NCI-H2107 treated with DMSO at 0.1 percent for 48 hours (cell line): Measurements from ENCODE around the gene CITED4.

ENCODE experiments used
- DNase-seq: peaks from one replicate; lab custom pipeline; 2025; ENCODE audit not compliant: unreplicated experiment; lab: John Stamatoyannopoulos, UW

Gene CITED4

GRCh38 chr1:40855513-40855912 is 6.7 kb downstream of the CITED4 start:
- DNase-seq, result no peak

DNA sequence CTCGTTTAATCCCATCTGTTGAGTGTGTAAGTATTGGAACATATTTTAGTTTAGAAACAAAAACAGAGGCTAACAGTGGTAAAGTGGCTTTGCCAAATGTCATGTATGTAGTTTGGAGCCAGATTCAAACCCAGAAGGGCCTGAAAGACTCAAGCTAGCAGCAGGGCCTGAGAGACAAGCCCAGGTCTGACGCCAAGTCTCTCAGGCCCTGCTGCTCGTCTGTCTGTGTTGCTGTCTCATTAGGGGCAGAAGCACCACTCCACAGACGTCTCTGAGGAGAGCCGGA is 8.3 kb downstream of the CITED4 start:
- no peak for DNase-seq

- no peak for DNase-seq
Measured at GRCh38 chr1:40853113-40853884, 8.9 kb downstream of the CITED4 start.

GRCh38 chr1:40851643-40852042 is 10.5 kb downstream of the CITED4 start:
- DNase-seq, result no peak

DNA sequence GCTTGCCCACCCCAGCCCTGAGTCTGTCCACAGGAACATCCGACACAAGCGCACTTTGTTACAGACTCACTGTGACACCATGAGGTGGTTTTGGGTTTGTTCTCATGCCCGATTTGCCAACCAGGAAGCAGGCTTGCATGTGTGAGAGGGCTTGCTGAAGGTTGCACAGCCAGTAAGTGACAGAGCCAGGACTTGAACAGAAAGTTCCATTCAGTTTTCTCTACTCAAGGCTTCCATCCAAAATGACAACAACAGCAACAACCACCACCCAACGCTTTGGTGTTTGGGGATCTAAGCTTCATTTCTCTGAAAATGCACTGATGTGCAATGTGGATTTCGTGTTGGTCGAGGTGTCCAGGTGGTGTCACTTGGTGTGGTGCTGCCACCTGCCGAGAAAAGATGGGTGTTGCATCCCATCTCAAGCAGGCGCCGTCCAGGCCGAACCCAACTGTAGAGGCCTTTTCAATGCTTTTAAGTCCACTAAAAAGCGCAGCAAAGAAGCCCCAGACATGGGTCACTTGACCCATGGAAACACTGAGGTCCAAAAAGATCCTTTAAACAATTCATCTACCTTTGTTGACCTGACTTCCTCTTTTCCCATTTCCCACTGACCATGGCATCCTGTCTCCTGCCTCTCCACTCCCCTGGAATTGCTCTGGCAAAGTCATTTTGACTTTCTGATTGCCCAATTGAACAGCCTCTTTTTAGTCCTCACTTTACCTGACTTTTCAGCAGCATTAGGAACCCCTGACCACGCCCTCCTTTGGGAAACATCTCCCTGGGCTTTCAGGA is 12.2 kb downstream of the CITED4 start:
- no peak for DNase-seq

GRCh38 chr1:40848530-40849189 is 13.5 kb downstream of the CITED4 start:
- DNase-seq, result peak; percentile 67

DNA sequence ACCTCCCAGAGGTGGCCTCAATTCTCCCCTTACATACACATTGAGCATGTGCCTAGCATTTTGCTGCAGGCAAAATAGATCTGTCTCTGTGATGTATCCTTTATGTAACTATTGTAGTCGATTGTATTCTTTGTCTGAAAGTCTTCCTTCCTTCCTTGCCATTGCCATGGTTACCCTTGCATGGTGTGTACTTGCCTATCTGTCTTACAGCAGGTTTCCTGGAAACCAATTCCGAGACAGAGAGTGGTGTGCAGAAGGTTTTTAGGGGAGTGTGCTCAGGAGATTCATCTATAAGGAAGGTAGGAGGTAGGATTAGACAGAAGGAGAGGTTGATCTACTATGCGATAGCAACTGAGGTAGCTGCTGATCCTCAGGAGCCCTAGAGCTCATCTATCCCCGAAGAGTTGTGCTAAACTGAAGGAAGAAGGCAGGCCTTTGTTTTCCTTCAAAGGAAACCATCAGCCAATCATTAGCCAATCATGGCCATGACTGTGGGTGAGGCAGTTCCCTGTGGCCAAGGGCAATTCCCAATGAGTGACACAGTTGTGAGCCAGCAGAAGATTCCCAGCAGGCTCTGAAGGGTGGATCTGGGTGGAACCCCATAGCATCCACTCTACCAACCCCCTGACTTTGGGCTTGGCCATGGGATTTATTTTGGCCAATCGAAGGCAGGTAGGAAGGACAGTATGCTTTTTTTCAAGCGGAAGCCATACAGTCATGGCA is 15.0 kb downstream of the CITED4 start:
- DNase-seq, result no peak

DNA sequence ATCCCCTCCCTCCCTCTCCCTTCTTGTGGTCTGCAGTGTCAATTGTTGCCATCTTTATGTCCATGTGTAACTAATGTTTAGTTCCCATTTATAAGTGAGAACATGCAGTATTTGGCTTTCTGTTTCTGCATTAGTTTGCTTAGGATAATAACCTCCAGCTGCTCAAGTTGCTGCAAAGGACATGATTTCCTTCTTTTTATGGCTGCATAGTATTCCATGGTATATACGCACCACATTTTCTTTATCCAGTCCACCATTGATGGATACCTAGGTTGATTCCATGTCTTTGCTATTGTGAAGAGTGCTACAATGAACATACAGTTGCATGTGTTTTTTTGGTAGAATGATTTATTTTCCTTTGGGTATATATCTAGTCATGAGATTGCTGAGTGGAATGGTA is 16.3 kb downstream of the CITED4 start:
- no peak for DNase-seq

- no peak for DNase-seq
Measured at GRCh38 chr1:40844887-40845878, 17.0 kb downstream of the CITED4 start.

DNA sequence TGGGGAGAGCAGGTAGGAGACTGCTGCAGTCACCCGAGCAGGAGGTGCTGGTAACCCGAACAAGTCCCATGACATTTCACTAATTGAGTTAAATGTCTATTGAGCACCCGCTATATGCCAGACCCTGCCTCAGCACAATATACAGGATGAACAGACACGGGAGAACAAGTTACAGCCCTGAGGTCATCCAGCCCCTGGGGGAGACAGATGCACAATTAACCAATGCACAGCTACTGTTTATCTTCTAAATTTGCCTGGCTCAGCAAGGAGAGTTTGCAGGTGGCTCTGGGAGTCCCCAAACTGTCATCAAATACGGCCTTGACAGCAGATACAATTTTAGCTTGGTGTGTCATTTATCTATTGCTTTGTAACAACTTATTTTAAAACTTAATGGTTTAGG is 18.1 kb downstream of the CITED4 start:
- DNase-seq, result peak; percentile 50

GRCh38 chr1:40842691-40843090 is 19.5 kb downstream of the CITED4 start:
- DNase-seq, result no peak

- no peak for DNase-seq
Measured at GRCh38 chr1:40842207-40842606, 20.0 kb downstream of the CITED4 start.

DNA sequence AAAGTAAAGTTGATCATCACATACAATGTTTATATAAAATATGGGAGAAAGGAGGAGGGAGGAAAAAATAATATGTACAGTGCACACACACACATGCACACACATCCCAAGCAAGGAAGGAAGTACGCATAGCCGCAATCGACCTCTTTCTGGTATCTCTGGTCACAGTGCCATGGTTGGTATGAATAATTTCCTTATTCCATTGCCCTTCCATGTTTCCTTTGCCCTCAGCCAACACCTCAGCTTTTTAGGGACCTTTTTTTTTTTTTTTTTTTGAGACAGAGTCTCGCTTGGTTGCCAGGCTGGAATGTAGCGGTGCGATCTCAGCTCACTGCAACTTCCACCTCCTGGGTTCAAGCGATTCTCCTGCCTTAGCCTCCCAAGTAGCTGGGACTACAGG is 20.6 kb downstream of the CITED4 start:
- no peak for DNase-seq

DNA sequence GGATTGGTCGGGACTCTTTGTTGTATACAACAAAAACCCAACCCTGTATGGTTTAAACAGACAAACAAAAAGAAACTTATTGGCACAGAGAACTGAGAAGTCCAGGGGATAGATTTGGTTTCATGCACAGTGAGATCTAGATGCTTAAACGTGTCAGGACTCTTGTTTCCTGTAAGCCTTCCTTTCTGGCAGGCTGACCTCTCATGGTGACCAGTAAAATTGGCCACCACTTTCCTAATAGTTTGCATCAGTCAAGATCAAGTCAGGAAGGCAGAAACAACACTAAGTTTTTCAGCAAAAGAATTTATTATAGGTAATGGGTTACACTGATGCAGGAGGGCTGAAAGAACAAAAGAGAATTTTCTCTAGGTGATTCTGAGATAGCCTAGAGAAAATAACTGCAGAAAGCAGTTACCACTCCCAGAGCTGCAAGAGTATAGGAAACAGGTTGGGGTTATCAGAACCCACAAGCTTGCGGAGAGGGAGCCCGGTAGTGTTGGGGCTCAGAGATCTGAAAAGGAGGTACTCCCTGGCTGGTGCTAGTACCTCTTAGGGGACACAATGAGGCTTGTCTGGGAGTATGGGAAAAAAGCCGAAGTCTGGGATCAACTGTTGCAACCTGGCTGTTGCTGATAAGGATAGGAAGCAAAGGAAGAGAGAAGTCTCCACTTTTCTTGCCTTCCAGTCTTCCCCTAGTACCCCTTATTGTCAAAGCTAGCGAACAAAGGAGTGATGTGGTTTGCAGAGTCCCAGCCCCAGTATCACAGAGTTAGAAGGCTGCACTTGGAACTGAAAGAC is 21.4 kb downstream of the CITED4 start:
- DNase-seq, result no peak

GRCh38 chr1:40839943-40840335 is 22.2 kb downstream of the CITED4 start:
- no peak for DNase-seq

DNA sequence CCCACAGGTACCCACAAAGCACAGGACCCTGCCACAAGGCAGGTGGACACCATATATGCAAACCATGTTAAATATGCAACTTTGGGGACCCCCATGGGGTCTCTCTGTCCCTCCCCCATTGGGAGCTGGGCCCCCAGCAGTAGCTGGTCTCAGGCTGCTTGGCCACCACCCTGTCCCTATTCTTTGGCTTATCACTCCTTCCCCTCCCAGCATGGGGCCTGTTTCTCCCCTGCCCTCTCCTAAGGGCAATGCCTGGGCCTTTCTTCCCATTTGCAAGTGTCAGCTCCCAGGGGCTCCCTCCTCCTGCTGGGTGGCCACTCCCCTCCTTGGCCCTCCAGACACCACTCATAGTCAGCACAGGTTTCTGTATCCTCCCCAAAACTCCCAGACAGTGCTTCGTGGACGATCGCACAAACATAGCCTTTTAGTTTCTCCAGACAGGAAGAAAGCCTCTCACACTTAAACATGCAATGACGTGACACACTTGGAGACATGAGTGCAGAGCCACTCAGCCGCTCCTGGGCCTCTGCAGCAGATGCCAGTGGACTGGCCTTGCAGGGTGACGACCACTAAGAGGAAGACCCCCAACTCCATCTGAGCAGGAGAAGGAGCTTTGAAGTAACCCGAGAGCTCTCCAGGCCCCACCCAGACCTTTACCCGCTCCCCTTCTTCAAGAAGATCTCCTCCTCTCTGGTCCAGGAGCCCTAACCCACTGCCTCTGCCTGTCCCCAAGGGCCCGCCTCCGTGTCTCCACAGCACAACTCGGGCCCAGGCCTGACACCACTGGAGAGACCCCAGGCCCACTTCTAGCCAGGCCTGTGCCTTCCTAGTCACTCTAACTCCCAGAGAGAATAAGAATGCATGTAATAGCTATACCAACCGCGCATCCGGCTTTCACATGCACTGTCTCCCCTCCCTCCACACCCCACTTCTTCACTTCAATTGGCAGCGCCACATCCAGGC is 22.9 kb downstream of the CITED4 start:
- no peak for DNase-seq

- DNase-seq, result no peak
Measured at GRCh38 chr1:40838045-40838979, 23.9 kb downstream of the CITED4 start.
